ENCODE data around the gene EEPD1. TPM values are rescaled to one million over a fixed set of nuclear protein-coding genes. Genes with fewer than 3 reads are reported as not detected.

The EEPD1 gene
- total RNA-seq, 1 donor from 2014 or later: 5.4 TPM

DNA sequence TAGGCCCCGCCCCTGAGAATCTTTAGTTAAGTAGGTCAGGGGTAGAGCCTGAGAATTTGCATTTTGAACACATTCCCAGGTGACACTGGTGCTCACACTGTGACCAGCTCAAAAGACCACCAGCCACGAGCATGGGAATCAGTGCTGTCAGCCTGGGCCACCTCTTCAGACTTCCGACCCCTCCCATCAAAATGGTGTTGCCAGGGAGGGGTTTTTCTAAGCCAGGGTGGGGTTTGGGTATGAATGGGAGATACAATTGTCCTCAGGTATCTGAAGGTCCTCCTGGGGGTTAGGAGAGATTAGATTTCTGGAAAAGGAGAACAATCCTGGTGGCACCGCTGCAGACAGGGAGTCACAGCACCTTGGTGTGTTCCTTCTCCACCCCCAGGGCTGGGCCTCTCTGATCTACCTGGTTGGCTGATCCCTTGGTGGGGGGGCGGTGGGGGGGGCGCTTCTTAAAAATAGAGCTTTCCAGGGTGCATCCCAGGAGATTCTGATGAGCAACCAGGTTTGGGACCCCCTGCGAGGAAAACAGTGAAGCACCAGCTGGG is 125.1 kb downstream of the EEPD1 start:
- Mint-ChIP-seq H3K27ac (ENCODE audit: unreplicated experiment) (no peak overlapping the region), H3K4me1 (ENCODE audit: low read depth, unreplicated experiment) (peaks cover 38% of the 10 kb centered on the region), H3K36me3 (ENCODE audit: low read depth, unreplicated experiment) (no peaks in the 10 kb centered on the region), H3K27me3 (ENCODE audit: low read depth, unreplicated experiment) (no peaks in the 10 kb centered on the region), H3K9me3 (ENCODE audit: unreplicated experiment) (no peaks in the 10 kb centered on the region), H3K4me3 (ENCODE audit: unreplicated experiment) (no peak overlapping the region)
- no peak for FAIRE-seq
- Histone ChIP-seq H3K36me3 (ENCODE audit: insufficient read depth, low read length) (no peaks in the 10 kb centered on the region), H3K4me3 (ENCODE audit: insufficient read depth, low read depth, low read length) (no peak overlapping the region), H3K4me1 (ENCODE audit: insufficient read depth, low read length) (peaks cover 32% of the 10 kb centered on the region), H2AFZ (ENCODE audit: low read depth, low read length) (no peak overlapping the region), H3K27ac (ENCODE audit: low read depth, low read length) (no peak overlapping the region), H3K27me3 (ENCODE audit: insufficient read depth, low read length) (no peaks in the 10 kb centered on the region), H4K20me1 (ENCODE audit: insufficient read depth, low read length) (no peaks in the 10 kb centered on the region), H3K79me2 (ENCODE audit: insufficient read depth, low read length) (no peaks in the 10 kb centered on the region), H3K9me3 (ENCODE audit: insufficient read depth, low read depth, low read length) (no peaks in the 10 kb centered on the region), H3K9ac (ENCODE audit: low read length) (no peak overlapping the region), H3K4me2 (ENCODE audit: low read length) (peak overlapping the region; percentile 15)
- DNase-seq (ENCODE audit: low read depth): no peak
- TF ChIP-seq, protein P1, sequence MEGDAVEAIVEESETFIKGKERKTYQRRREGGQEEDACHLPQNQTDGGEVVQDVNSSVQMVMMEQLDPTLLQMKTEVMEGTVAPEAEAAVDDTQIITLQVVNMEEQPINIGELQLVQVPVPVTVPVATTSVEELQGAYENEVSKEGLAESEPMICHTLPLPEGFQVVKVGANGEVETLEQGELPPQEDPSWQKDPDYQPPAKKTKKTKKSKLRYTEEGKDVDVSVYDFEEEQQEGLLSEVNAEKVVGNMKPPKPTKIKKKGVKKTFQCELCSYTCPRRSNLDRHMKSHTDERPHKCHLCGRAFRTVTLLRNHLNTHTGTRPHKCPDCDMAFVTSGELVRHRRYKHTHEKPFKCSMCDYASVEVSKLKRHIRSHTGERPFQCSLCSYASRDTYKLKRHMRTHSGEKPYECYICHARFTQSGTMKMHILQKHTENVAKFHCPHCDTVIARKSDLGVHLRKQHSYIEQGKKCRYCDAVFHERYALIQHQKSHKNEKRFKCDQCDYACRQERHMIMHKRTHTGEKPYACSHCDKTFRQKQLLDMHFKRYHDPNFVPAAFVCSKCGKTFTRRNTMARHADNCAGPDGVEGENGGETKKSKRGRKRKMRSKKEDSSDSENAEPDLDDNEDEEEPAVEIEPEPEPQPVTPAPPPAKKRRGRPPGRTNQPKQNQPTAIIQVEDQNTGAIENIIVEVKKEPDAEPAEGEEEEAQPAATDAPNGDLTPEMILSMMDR (IDR thresholded peaks at IDR 0.05; ENCODE audit: insufficient read depth, low read depth, low read length): no peak
- no peak for TF ChIP-seq EZH2 (IDR thresholded peaks at IDR 0.05; ENCODE audit: insufficient read depth, low read length)

DNA sequence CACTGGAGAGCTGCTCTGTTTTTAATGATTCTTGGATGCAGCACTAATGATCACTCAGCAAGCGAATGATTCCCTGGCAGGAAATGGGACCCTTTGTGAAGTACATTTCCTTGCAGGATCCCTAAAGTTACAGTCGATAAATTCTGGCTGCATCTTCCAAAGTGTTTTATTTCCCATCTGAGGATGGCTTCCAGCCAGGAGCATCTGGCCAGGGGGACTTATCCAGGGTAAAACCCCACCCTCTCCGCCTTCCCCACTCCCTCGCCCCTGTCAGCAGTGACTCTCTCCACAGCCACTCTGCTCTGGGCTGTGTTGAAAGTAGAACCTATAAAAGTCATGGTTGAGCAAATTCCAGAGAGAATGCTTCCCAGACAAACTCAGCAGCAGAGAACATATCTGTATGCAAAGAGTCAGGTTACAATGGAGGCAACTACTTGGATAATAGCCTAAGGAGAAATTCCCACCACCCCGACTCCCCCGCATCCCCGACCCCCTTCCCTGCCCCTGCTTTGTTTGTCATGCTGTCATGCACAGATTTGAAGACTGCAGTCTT is 125.6 kb downstream of the EEPD1 start:
- Mint-ChIP-seq H3K4me3 (ENCODE audit: unreplicated experiment) (no peak overlapping the region), H3K9me3 (ENCODE audit: unreplicated experiment) (no peaks in the 10 kb centered on the region), H3K27me3 (ENCODE audit: low read depth, unreplicated experiment) (no peaks in the 10 kb centered on the region), H3K36me3 (ENCODE audit: low read depth, unreplicated experiment) (no peaks in the 10 kb centered on the region), H3K4me1 (ENCODE audit: low read depth, unreplicated experiment) (peaks cover 40% of the 10 kb centered on the region), H3K27ac (ENCODE audit: unreplicated experiment) (peak overlapping the region; percentile 58)
- no peaks in the 10 kb centered on the region for H3K36me3 ChIP-seq (ENCODE audit: insufficient read depth, low read length)
- H3K27ac ChIP-seq (ENCODE audit: low read depth, low read length): no peak overlapping the region
- FAIRE-seq: no peak
- no peak for TF ChIP-seq EZH2 (IDR thresholded peaks at IDR 0.05; ENCODE audit: insufficient read depth, low read length)
- TF ChIP-seq, protein P1 (IDR thresholded peaks at IDR 0.05; ENCODE audit: insufficient read depth, low read depth, low read length): no peak
- H3K79me2 ChIP-seq (ENCODE audit: insufficient read depth, low read length): no peaks in the 10 kb centered on the region
- no peak overlapping the region for H2AFZ ChIP-seq (ENCODE audit: low read depth, low read length)
- H3K27me3 ChIP-seq (ENCODE audit: insufficient read depth, low read length): no peaks in the 10 kb centered on the region
- peaks cover 32% of the 10 kb centered on the region for H3K4me1 ChIP-seq (ENCODE audit: insufficient read depth, low read length)
- no peak overlapping the region for H3K9ac ChIP-seq (ENCODE audit: low read length)
- H3K9me3 ChIP-seq (ENCODE audit: insufficient read depth, low read depth, low read length): no peaks in the 10 kb centered on the region
- H3K4me3 ChIP-seq (ENCODE audit: insufficient read depth, low read depth, low read length): no peak overlapping the region
- peak; percentile 74 for DNase-seq (ENCODE audit: low read depth)
- H3K4me2 ChIP-seq (ENCODE audit: low read length): peak overlapping the region; percentile 15
- no peaks in the 10 kb centered on the region for H4K20me1 ChIP-seq (ENCODE audit: insufficient read depth, low read length)

Measured in astrocyte (in vitro differentiated cells and primary cell).